RWPE1 (cell line): Measurements from ENCODE around the gene COG3.

Experiments
- CTCF ChIA-PET: fragments of 350-600 bp; sonication (Branson Sonifier 250); formaldehyde crosslinking; extraction: SDS; loops from one replicate; lab custom pipeline; 2021; lab: Yijun Ruan, JAX
- POLR2A ChIA-PET: fragments of 400-600 bp; formaldehyde crosslinking; extraction: SDS; loops from one replicate; lab custom pipeline; 2020; ENCODE audit warnings: antibody characterized with exemption; ENCODE audit not compliant: low non-redundant PET; lab: Yijun Ruan, JAX
- DNase-seq: peaks from one replicate; pipeline ENCODE4 v3.0.0; 2012; ENCODE audit warnings: low spot score
- H3K27ac ChIP-seq: fragments of 450-650 bp; 2 replicates; pipeline ENCODE4 v1.5.1; 2017
- CTCF ChIP-seq: fragments of 450-650 bp; conservative IDR thresholded peaks from 2 replicates; pipeline ENCODE4 v1.5.1; 2017; ENCODE audit warnings: low read depth, mild to moderate bottlenecking

The COG3 gene

DNA sequence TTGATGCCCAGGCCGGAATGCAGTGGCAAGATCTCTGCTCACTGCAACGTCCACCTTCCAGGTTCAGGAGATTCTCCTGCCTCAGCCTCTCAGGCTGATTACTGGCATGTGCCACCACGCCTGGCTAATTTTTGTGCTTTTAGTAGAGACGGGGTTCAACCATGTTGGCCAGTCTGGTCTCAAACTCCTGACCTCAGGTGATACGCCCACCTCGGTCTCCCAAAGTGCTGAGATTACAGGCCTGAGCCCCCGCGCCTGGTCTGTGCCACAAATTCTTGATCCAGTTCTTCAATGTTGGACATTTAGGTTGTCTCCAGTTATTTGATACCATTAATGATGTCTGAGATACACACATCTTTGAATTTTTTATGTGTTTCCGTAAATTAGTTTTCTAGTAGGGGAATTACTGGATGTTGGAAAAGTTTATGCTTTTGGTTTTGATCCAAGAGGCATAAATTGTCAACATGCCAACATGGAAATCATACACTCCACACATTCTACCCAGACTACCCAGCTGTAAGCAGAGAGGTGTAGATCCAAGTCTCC is 525 bp upstream of the COG3 start:
- ChIA-PET CTCF (interaction anchor here (0.7 to 0.8 kb wide), 2 partner anchors 22 to 47 kb away, joined by 4 to 5 read pairs; no protein-coding TSS in a partner anchor), POLR2A (no interaction called here)
- no peak for DNase-seq
- H3K27ac ChIP-seq: peak overlapping the region; percentile 94
- peak; percentile 21; the same call in 1 of the 2 replicates for TF ChIP-seq CTCF

DNA sequence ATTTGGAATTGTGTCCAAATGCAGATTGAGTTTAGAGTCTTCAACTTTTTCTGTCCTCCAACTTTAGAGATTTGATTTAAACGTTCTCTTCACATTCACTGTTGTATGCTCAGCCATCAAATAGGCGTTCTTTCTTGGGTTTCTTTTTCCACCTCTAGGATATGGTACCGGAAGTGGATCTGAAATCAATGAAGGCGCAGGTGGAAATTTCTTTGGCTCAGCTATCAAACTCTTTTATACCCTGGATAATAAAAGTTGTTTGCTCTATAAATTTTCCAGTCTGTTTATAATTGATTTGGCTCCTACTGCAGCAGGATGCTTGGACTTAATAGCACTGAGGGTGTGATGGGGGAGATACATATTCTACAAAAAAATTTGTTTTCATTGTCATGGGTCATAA is 1.6 kb downstream of the COG3 start:
- POLR2A ChIA-PET: no interaction called here
- TF ChIP-seq CTCF: no peak
- no peak for DNase-seq
- peak overlapping the region; percentile 94 for H3K27ac ChIP-seq
- CTCF ChIA-PET: no interaction called here

GRCh38 chr13:45468635-45469034 is 3.9 kb downstream of the COG3 start:
- H3K27ac ChIP-seq: no peak overlapping the region
- ChIA-PET POLR2A (no interaction called here), CTCF (interaction anchor here (1.0 kb wide), 1 partner anchor 21 kb away, joined by 5 read pairs; no protein-coding TSS in a partner anchor)
- TF ChIP-seq CTCF: no peak
- no peak for DNase-seq

DNA sequence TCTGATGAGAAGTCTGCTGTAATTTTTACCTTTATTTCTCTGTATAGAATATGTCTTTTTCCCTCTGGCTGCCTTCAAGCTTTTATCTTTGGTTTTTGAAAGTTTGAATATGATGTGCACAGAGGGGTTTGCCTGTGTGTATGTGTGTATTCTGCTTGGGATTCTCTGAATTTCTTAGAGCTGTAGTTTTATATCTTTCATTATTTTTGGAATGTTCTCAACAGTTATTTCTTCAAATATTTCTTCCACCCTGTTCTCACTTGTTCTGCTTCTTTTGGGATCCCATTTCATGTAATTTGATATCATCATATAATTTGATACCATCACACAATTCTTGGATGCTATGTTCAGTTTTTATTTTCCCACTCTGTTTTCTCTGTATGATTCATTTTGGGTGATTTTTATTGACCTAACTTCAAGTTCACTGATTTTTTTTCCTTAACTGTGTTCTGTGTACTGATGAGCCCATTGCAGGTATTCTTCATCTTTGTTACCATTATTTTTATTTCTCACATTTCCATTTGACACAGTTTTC is 7.5 kb downstream of the COG3 start:
- TF ChIP-seq CTCF: no peak
- ChIA-PET POLR2A (no interaction called here), CTCF (no interaction called here)
- H3K27ac ChIP-seq: peak overlapping the region; percentile 61
- no peak for DNase-seq

DNA sequence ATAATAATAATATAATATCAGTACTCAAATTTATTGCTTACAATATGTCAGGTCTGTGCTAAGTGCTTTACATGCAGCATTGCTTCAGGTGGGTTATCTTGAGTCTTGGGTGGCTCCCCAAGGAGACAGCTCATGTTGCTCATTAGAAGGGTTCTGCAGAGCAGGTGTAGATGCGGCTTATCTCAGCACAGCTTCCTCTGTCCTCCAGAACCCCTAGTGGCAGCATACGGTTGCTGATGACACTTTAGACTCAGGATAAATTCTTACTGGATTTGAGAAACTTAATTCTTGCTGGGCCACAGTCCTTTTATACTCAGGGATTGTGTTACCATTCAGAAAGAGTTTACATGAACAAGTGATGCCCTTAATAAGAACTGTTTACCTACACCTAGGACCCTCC is 8.9 kb downstream of the COG3 start:
- DNase-seq: no peak
- TF ChIP-seq CTCF: no peak
- H3K27ac ChIP-seq: no peak overlapping the region
- CTCF ChIA-PET: no interaction called here
- POLR2A ChIA-PET: interaction anchor here (0.7 kb wide), 1 partner anchor 116 kb away, joined by 5 read pairs; no protein-coding TSS in a partner anchor

DNA sequence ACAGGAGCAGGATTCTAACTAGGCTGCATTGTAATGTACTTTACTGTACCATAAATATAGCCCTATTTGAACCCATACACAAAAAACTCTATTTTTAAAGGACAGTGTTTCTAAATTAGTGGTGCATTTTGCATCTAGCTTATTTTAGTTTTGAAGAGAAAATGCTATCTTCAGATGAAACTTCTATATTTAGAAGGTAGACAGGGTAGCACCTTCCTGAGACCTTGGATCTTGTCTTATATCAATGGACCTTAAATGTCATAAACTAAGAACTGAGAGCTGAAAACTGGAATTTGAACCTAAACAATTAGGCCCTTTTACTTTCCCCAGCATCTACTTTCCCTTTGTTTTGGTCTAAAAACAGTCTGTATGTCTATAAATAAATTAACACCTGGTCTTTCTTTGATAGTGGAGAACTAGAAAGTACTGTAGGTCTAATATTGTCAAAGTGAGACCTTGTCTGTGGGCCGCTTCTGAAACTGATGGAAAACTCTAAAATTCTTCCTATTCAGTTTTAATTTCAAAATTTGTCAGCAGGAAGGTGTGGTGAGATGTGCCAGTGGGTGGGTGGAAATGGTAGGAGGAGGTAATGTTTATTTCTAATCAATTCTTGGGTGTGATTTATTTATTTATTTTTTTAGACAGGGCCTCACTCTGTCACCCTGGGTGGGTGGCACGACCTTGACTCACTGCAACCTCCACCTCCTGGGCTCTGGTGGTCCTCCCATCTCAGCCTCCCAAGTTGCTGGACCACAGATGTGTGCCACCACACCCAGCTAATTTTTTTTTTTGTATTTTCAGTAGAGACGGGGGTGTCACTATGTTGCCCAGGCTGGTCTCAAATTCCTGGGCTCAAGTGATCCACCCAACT is 10.1 kb downstream of the COG3 start:
- ChIA-PET POLR2A (no interaction called here), CTCF (no interaction called here)
- no peak for DNase-seq
- no peak overlapping the region for H3K27ac ChIP-seq
- no peak for TF ChIP-seq CTCF
